ENCODE results near the gene MYOZ3.

The MYOZ3 gene

GRCh38 chr5:150642991-150643710 lies 17.9 kb upstream of the MYOZ3 start:
- no peak for DNase-seq (ENCODE audit: low read depth, low spot score)

GRCh38 chr5:150644058-150644457 lies 17.0 kb upstream of the MYOZ3 start:
- no peak for DNase-seq (ENCODE audit: low read depth, low spot score)

GRCh38 chr5:150644514-150644913 lies 16.5 kb upstream of the MYOZ3 start:
- no peak for DNase-seq (ENCODE audit: low read depth, low spot score)

- DNase-seq (ENCODE audit: low read depth, low spot score), result no peak
Measured at GRCh38 chr5:150645070-150645700, 15.9 kb upstream of the MYOZ3 start.

GRCh38 chr5:150647275-150648251 lies 13.5 kb upstream of the MYOZ3 start:
- no peak for DNase-seq (ENCODE audit: low read depth, low spot score)

- no peak for DNase-seq (ENCODE audit: low read depth, low spot score)
Measured at GRCh38 chr5:150648294-150649107, 12.6 kb upstream of the MYOZ3 start.

- no peak for DNase-seq (ENCODE audit: low read depth, low spot score)
Measured at GRCh38 chr5:150649108-150650020, 11.7 kb upstream of the MYOZ3 start.

GRCh38 chr5:150650021-150651006 lies 10.7 kb upstream of the MYOZ3 start:
- DNase-seq (ENCODE audit: low read depth, low spot score), result no peak

- DNase-seq (ENCODE audit: low read depth, low spot score), result no peak
Measured at GRCh38 chr5:150651382-150651781, 9.7 kb upstream of the MYOZ3 start.

GRCh38 chr5:150651924-150652671 lies 9.0 kb upstream of the MYOZ3 start:
- DNase-seq (ENCODE audit: low read depth, low spot score), result no peak

- no peak for DNase-seq (ENCODE audit: low read depth, low spot score)
Measured at GRCh38 chr5:150653145-150653761, 7.8 kb upstream of the MYOZ3 start.

GRCh38 chr5:150653762-150654556 lies 7.1 kb upstream of the MYOZ3 start:
- no peak for DNase-seq (ENCODE audit: low read depth, low spot score)

- DNase-seq (ENCODE audit: low read depth, low spot score), result no peak
Measured at GRCh38 chr5:150655221-150655620, 5.8 kb upstream of the MYOZ3 start.

GRCh38 chr5:150656191-150657132 lies 4.6 kb upstream of the MYOZ3 start:
- DNase-seq (ENCODE audit: low read depth, low spot score), result no peak

- DNase-seq (ENCODE audit: low read depth, low spot score), result no peak
Measured at GRCh38 chr5:150658121-150658520, 2.9 kb upstream of the MYOZ3 start.

GRCh38 chr5:150658699-150659265 lies 2.3 kb upstream of the MYOZ3 start:
- no peak for DNase-seq (ENCODE audit: low read depth, low spot score)

Measured in brain pericyte (primary cell).